Suprapubic skin (tissue), 4 donors: ENCODE data around the gene SLC25A47.

Experiments used
- CTCF ChIP-seq, 2 donors: fragments of 200-600 bp in 1 of 2; fragments of 450-650 bp in 1 of 2; sonication (generic) in 1 of 2; IDR thresholded peaks; one replicate each; pipeline ENCODE4 v1.5.1; 2016 to 2019; ENCODE audit warnings: antibody characterized with exemption in 2 of 2, mild to moderate bottlenecking in 1 of 2, moderate library complexity in 1 of 2
- EP300 ChIP-seq: sonication (generic); formaldehyde crosslinking; IDR thresholded peaks from one replicate; pipeline ENCODE4 v1.6.1; 2017; ENCODE audit warnings: antibody characterized with exemption
- POLR2A ChIP-seq, 2 donors: fragments of 450-650 bp; IDR thresholded peaks; one replicate each; pipeline ENCODE4 v1.6.1; 2017; ENCODE audit warnings: antibody characterized with exemption in 2 of 2, mild to moderate bottlenecking in 2 of 2, moderate library complexity in 2 of 2
- POLR2AphosphoS5 ChIP-seq, 3 donors: sonication (generic); formaldehyde crosslinking; IDR thresholded peaks; one replicate each; pipeline ENCODE4 v1.6.1; 2017; ENCODE audit warnings: antibody characterized with exemption in 3 of 3

- no peak for TF ChIP-seq CTCF (IDR thresholded peaks at IDR 0.05)
- no peak for TF ChIP-seq POLR2A (IDR thresholded peaks at IDR 0.05)
- no peak for TF ChIP-seq EP300
- no peak for TF ChIP-seq POLR2AphosphoS5 (IDR thresholded peaks at IDR 0.05)
Observed at GRCh38 chr14:100346306-100347091, 23.4 kb downstream of the SLC25A47 start.
